ENCODE data around the gene KCNT2. TPM values are rescaled to one million over a fixed set of nuclear protein-coding genes. Genes with fewer than 3 reads are reported as not detected.

Gene KCNT2
- total RNA-seq, 2 experiments from 2014 or later = not detected

GRCh38 chr1:196573226-196573625, 35.0 kb downstream of the KCNT2 start:
- H3K4me1 Mint-ChIP-seq (ENCODE audit: low read depth) = no peaks in the 10 kb centered on the region
- intact Hi-C loops (cut with micrococcal nuclease) = no loop called here

GRCh38 chr1:196567238-196567637, 41.0 kb downstream of the KCNT2 start:
- DNase-seq = no peak
- no peaks in the 10 kb centered on the region for H3K4me1 Mint-ChIP-seq (ENCODE audit: low read depth)
- H3K36me3 Mint-ChIP-seq (ENCODE audit: low read depth) = no peaks in the 10 kb centered on the region
- intact Hi-C loops (cut with micrococcal nuclease) = no loop called here
- peaks cover 4% of the 10 kb centered on the region for H3K9me3 Mint-ChIP-seq
- H3K4me3 Mint-ChIP-seq = no peak overlapping the region
- H3K27me3 Mint-ChIP-seq (ENCODE audit: low read depth) = no peaks in the 10 kb centered on the region
- CTCF ChIA-PET = no interaction called here
- no peak overlapping the region for H3K27ac Mint-ChIP-seq

More at GRCh38 chr1:196573226-196573625, 35.0 kb downstream of the KCNT2 start:
- CTCF ChIA-PET = no interaction called here
- H3K36me3 Mint-ChIP-seq (ENCODE audit: low read depth) = no peaks in the 10 kb centered on the region
- H3K9me3 Mint-ChIP-seq = no peaks in the 10 kb centered on the region
- H3K4me3 Mint-ChIP-seq = no peak overlapping the region
- no peaks in the 10 kb centered on the region for H3K27me3 Mint-ChIP-seq (ENCODE audit: low read depth)
- H3K27ac Mint-ChIP-seq = no peak overlapping the region
- no peak for DNase-seq

- CTCF ChIA-PET = no interaction called here
- DNase-seq = no peak
- Mint-ChIP-seq H3K4me3 (no peak overlapping the region), H3K4me1 (ENCODE audit: low read depth) (no peaks in the 10 kb centered on the region), H3K27ac (no peak overlapping the region), H3K27me3 (ENCODE audit: low read depth) (no peaks in the 10 kb centered on the region), H3K36me3 (ENCODE audit: low read depth) (no peaks in the 10 kb centered on the region), H3K9me3 (peaks cover 6% of the 10 kb centered on the region)
- intact Hi-C loops (cut with micrococcal nuclease) = no loop called here
These were observed 44.5 kb downstream of the KCNT2 start for GRCh38 chr1:196563768-196564167.

GRCh38 chr1:196559314-196559713, 48.9 kb downstream of the KCNT2 start:
- H3K27me3 Mint-ChIP-seq (ENCODE audit: low read depth) = no peaks in the 10 kb centered on the region
- no peak overlapping the region for H3K4me3 Mint-ChIP-seq
- H3K36me3 Mint-ChIP-seq (ENCODE audit: low read depth) = no peaks in the 10 kb centered on the region
- intact Hi-C loops (cut with micrococcal nuclease) = no loop called here
- DNase-seq = no peak
- no peak overlapping the region for H3K27ac Mint-ChIP-seq
- CTCF ChIA-PET = no interaction called here
- H3K4me1 Mint-ChIP-seq (ENCODE audit: low read depth) = no peaks in the 10 kb centered on the region
- H3K9me3 Mint-ChIP-seq = peaks cover 8% of the 10 kb centered on the region

GRCh38 chr1:196558411-196558810, 49.8 kb downstream of the KCNT2 start:
- intact Hi-C loops (cut with micrococcal nuclease) = no loop called here
- no peaks in the 10 kb centered on the region for H3K27me3 Mint-ChIP-seq (ENCODE audit: low read depth)
- CTCF ChIA-PET = no interaction called here
- no peak for DNase-seq
- no peak overlapping the region for H3K4me3 Mint-ChIP-seq
- H3K36me3 Mint-ChIP-seq (ENCODE audit: low read depth) = no peaks in the 10 kb centered on the region
- no peak overlapping the region for H3K27ac Mint-ChIP-seq
- peaks cover 7% of the 10 kb centered on the region for H3K9me3 Mint-ChIP-seq
- no peaks in the 10 kb centered on the region for H3K4me1 Mint-ChIP-seq (ENCODE audit: low read depth)

DNA sequence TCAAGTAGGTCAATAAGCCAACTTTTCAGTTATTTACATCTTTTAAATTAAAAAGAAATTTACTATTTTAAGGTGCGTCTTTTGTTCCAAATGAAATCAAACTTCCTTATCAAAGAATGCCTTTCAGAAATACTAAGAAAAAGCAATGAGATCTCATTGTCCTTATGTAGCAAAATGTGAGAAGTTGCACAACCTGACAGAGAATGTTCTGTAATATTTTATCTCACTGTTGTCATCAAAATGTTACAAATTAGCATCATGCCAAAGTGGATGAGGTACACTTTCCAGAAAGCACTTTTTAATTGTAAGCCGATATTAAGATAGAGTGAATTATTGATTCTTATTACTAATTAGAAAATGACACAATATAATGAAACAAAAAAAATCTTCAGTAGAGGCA, 50.4 kb downstream of the KCNT2 start:
- Mint-ChIP-seq H3K9me3 (peaks cover 7% of the 10 kb centered on the region), H3K4me3 (no peak overlapping the region), H3K27me3 (ENCODE audit: low read depth) (no peaks in the 10 kb centered on the region), H3K4me1 (ENCODE audit: low read depth) (no peaks in the 10 kb centered on the region), H3K27ac (no peak overlapping the region), H3K36me3 (ENCODE audit: low read depth) (no peaks in the 10 kb centered on the region)
- intact Hi-C loops (cut with micrococcal nuclease) = no loop called here
- CTCF ChIA-PET = no interaction called here
- no peak for DNase-seq

DNA sequence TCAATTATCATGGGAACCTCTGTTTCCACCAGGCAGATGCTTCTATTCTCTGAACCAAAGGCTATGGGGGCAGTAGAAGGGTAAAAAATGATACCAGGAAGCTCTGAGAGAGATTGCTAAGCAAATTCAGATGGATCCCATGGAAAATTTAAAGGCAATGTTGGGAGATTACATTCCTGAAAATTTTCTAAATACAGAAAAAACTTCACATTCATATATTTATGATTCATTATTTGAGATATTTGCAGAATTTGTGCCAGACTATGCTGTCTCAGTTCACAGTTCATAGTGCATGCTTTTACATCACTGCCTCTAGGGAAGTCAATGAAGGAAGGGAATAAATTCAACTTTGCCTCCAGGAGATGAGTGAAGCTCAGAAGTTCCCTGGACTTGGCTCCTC, 57.5 kb downstream of the KCNT2 start:
- DNase-seq = no peak
- Mint-ChIP-seq H3K27ac (no peak overlapping the region), H3K9me3 (peaks cover 3% of the 10 kb centered on the region), H3K4me3 (no peak overlapping the region), H3K4me1 (ENCODE audit: low read depth) (no peaks in the 10 kb centered on the region), H3K36me3 (ENCODE audit: low read depth) (no peaks in the 10 kb centered on the region), H3K27me3 (ENCODE audit: low read depth) (no peaks in the 10 kb centered on the region)
- intact Hi-C loops (cut with micrococcal nuclease) = no loop called here
- CTCF ChIA-PET = no interaction called here

DNA sequence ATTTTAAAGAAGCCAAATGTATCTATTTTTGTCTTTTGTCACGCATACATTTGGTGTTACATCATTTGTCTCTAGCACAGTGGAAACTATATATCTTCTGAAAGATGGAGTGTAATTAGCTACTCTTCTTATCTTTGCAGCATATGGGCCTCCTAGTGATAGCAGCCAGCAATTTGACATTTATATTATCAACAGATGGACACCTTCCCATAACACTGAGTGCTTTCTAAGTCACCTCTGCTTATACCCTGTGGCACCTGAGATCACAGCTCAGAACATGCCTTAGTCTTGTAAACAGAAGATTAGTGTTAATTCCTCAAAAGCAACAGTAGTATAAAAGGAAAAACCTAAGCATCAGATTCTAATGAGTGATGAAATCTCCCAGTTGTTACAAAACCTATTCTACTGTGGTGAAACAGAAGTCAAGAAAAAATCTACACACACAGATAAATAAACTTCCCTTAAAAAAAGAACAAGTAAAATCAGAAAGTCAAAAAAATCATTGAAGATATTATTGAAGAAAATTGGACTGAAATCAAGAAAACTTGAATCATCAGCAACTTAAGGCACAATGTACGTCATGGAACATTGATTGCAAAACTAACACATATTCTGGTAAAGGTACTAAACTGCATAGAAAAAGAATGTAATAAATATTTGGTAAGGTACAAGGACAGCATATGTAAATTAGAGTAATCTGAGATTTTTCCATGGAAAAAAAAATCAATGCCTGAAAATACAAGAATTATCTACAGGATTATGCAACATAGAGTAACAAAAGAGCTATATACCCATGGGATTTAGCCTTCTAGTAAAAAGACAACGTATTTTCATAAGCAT, 61.7 kb downstream of the KCNT2 start:
- CTCF ChIA-PET = no interaction called here
- Mint-ChIP-seq H3K27ac (no peak overlapping the region), H3K9me3 (no peaks in the 10 kb centered on the region), H3K27me3 (ENCODE audit: low read depth) (no peaks in the 10 kb centered on the region), H3K36me3 (ENCODE audit: low read depth) (no peaks in the 10 kb centered on the region), H3K4me3 (no peak overlapping the region), H3K4me1 (ENCODE audit: low read depth) (no peaks in the 10 kb centered on the region)
- intact Hi-C loops (cut with micrococcal nuclease) = no loop called here
- no peak for DNase-seq

DNA sequence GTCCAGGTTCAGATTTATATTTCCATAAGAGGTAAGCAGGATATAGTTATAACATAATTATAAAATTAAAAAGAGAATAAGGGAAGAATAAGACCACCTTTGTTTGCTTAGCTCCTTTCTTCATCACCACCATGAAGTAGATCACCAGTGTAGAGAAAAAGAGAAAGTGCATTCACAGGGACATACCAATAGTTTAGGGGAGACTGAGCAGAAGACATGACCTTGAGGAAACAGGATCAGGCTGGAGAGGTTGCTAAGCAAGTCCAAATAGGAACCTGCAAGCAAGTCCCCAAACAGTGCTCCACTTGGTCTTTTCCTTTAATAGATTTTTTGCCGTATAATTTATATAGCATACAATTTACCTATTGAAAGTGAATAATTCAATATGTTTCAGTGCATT, 63.0 kb downstream of the KCNT2 start:
- Mint-ChIP-seq H3K27me3 (ENCODE audit: low read depth) (no peaks in the 10 kb centered on the region), H3K4me1 (ENCODE audit: low read depth) (no peaks in the 10 kb centered on the region)
- intact Hi-C loops (cut with micrococcal nuclease) = no loop called here

GRCh38 chr1:196544617-196545016, 63.6 kb downstream of the KCNT2 start:
- Mint-ChIP-seq H3K27me3 (ENCODE audit: low read depth) (no peaks in the 10 kb centered on the region), H3K4me3 (no peak overlapping the region), H3K36me3 (ENCODE audit: low read depth) (no peaks in the 10 kb centered on the region), H3K9me3 (no peaks in the 10 kb centered on the region), H3K4me1 (ENCODE audit: low read depth) (no peaks in the 10 kb centered on the region), H3K27ac (no peak overlapping the region)
- CTCF ChIA-PET = no interaction called here
- DNase-seq = no peak
- intact Hi-C loops (cut with micrococcal nuclease) = no loop called here

More for the DNA sequence above, 63.0 kb downstream of the KCNT2 start:
- H3K9me3 Mint-ChIP-seq = no peaks in the 10 kb centered on the region
- no peak overlapping the region for H3K4me3 Mint-ChIP-seq
- CTCF ChIA-PET = no interaction called here
- no peak for DNase-seq
- no peaks in the 10 kb centered on the region for H3K36me3 Mint-ChIP-seq (ENCODE audit: low read depth)
- no peak overlapping the region for H3K27ac Mint-ChIP-seq

DNA sequence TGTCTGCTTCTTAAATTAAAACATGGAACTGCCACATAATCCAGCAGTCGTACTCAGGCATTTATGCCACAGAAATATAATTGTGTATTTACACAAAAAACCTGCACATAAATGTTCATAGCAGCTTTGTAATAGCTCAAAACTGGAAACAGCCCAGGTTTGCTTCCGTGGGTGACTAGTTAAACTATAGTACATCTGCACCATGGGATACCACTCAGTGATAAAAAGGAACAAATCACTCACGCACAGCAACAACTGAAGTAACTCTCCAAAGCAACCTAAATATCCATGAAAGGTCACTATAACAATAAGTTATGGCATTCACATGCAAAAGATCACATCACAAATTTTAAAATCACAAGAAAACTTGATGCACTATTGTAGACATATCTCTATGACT, 64.4 kb downstream of the KCNT2 start:
- H3K9me3 Mint-ChIP-seq = no peaks in the 10 kb centered on the region

DNA sequence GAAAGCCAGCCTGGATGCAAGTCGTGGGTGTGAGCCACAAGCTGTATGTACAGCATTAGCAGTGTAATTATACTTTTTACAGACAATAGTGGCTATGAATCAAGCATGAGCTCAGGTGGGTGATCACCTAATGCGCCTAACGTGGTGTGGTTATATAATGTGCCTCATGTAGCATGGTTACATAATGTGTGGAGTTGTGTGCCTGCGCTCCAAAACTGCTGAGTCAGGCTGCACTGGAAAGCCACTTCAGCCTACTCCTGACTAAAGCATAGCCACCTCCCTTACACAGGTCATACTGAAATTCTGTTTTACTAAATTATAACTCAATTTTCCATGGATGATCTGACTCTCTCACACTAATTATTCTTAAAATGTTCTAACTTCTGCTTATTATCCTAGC, 69.8 kb downstream of the KCNT2 start:
- H3K27me3 Mint-ChIP-seq (ENCODE audit: low read depth) = no peaks in the 10 kb centered on the region
- H3K9me3 Mint-ChIP-seq = peaks cover 9% of the 10 kb centered on the region
- intact Hi-C loops (cut with micrococcal nuclease) = no loop called here

More for the DNA sequence above, 64.4 kb downstream of the KCNT2 start:
- DNase-seq = no peak
- no peaks in the 10 kb centered on the region for H3K4me1 Mint-ChIP-seq (ENCODE audit: low read depth)
- no peaks in the 10 kb centered on the region for H3K27me3 Mint-ChIP-seq (ENCODE audit: low read depth)
- intact Hi-C loops (cut with micrococcal nuclease) = no loop called here
- no peaks in the 10 kb centered on the region for H3K36me3 Mint-ChIP-seq (ENCODE audit: low read depth)
- no peak overlapping the region for H3K4me3 Mint-ChIP-seq
- CTCF ChIA-PET = no interaction called here
- H3K27ac Mint-ChIP-seq = no peak overlapping the region

GRCh38 chr1:196535727-196536126, 72.5 kb downstream of the KCNT2 start:
- CTCF ChIA-PET = no interaction called here
- Mint-ChIP-seq H3K4me1 (ENCODE audit: low read depth) (no peaks in the 10 kb centered on the region), H3K27me3 (ENCODE audit: low read depth) (no peaks in the 10 kb centered on the region), H3K36me3 (ENCODE audit: low read depth) (no peaks in the 10 kb centered on the region), H3K27ac (no peak overlapping the region), H3K9me3 (peaks cover 9% of the 10 kb centered on the region), H3K4me3 (no peak overlapping the region)
- no peak for DNase-seq
- intact Hi-C loops (cut with micrococcal nuclease) = no loop called here

More for the DNA sequence above, 69.8 kb downstream of the KCNT2 start:
- no peak for DNase-seq
- Mint-ChIP-seq H3K27ac (no peak overlapping the region), H3K36me3 (ENCODE audit: low read depth) (no peaks in the 10 kb centered on the region), H3K4me3 (no peak overlapping the region), H3K4me1 (ENCODE audit: low read depth) (no peaks in the 10 kb centered on the region)
- CTCF ChIA-PET = interaction anchor here (0.5 kb wide), 1 partner anchor 154 kb away, joined by 3 read pairs; no protein-coding TSS in a partner anchor
